Adrenal gland (tissue), 19 donors: ENCODE data around the gene NAALADL2. TPM values are rescaled to one million over a fixed set of nuclear protein-coding genes. Genes with fewer than 3 reads are reported as not detected.

ENCODE experiments used
- DNase-seq, 7 donors: peaks; one replicate each; pipeline ENCODE4 v3.0.0-alpha.2; 2019 to 2020
- H3K27ac ChIP-seq, 5 donors: fragments of 200-600 bp; sonication (generic) in 4 of 5; 1 replicate in 3 of 5; 2 replicates in 2 of 5; pipeline versions ENCODE4 v1.5.1 to v1.8.0; 2016 to 2020; ENCODE audit warnings: mild to moderate bottlenecking in 1 of 5
- H3K27me3 ChIP-seq: fragments of 200-600 bp; 2 replicates; pipeline ENCODE4 v1.8.0; 2021
- H3K36me3 ChIP-seq, 2 donors: fragments of 200-600 bp; replicated peaks in 1 of 2; 1 replicate in 1 of 2; 2 replicates in 1 of 2; pipeline versions ENCODE4 v1.5.1 to v1.8.0; 2018 to 2022
- H3K4me1 ChIP-seq, 2 donors: fragments of 200-600 bp; replicated peaks in 1 of 2; 1 replicate in 1 of 2; 2 replicates in 1 of 2; pipeline versions ENCODE4 v1.5.1 to v1.8.0; 2018 to 2021
- H3K4me3 ChIP-seq, 4 donors: fragments of 200-600 bp; sonication (generic) in 3 of 4; one replicate each; pipeline ENCODE4 v1.5.1; 2016 to 2018
- H3K9me3 ChIP-seq, 3 donors: fragments of 200-600 bp; sonication (generic) in 1 of 3; replicated peaks in 1 of 3; 1 replicate in 2 of 3; 2 replicates in 1 of 3; pipeline versions ENCODE4 v1.5.1 to v1.8.0; 2016 to 2021
- POLR2A ChIP-seq, 2 donors: fragments of 450-650 bp; IDR thresholded peaks; one replicate each; pipeline ENCODE4 v1.6.1; 2017; ENCODE audit warnings: antibody characterized with exemption in 2 of 2, mild to moderate bottlenecking in 2 of 2, moderate library complexity in 1 of 2
- WGBS, 4 donors: extraction: QIAGEN DNeasy Blood & Tissue Kit in 2 of 4; methylation state at CpG; one replicate each; pipeline versions ENCODE4 v1.1.5 to v1.1.7; 2013 to 2017; 5-methylcytosine and 5-hydroxymethylcytosine counted together
- intact Hi-C, 2 donors: fragments of 100-400 bp; cut with DNase I; formaldehyde crosslinking; loops; one replicate each; pipeline versions ENCODE4 v1.14.1 to v1.15.0; 2022 to 2023
- long read RNA-seq, 10 donors: library from polyadenylated mRNA in 3 of 10; unstranded in 2 of 10; stranded (forward) in 1 of 10; transcript quantifications; one replicate each; pipeline ENCODE4 v2.0.0 and lab custom pipeline, GENCODE V29; 2021 to 2026
- polyA plus RNA-seq, 3 donors: library from polyadenylated mRNA; stranded (reverse); fragments of 200-250 nt in 2 of 3; fragments of 350-450 nt in 1 of 3; fragmentation: Illumina TruSeq in 1 of 3; extraction: RNeasy Lipid Tissue Mini Kit (QIAGEN cat#74804) in 1 of 3; gene quantifications; one replicate each; pipeline ENCODE4 v1.2.3, GENCODE V29; 2013 to 2014
- total RNA-seq, 9 donors: library from RNA; depleted of rRNA in 4 of 9; stranded (reverse); fragments of >200 nt in 4 of 9; fragments of 120-200 nt in 1 of 9; fragmentation: NEBNext Ultra II Directional in 1 of 9; extraction: Animal tissue kit (Norgen Biotek cat#: 25700) in 1 of 9; gene quantifications; one replicate each; pipeline versions ENCODE4 v1.1.0 to v1.2.4, GENCODE V29; 2013 to 2023
- TF ChIP-seq, protein P1 (sequence below), 6 experiments: fragments of 450-650 bp in 4 of 6; fragments of 200-600 bp in 2 of 6; sonication (generic) in 1 of 6; IDR thresholded peaks; 1 replicate in 5 of 6; 2 replicates in 1 of 6; pipeline versions ENCODE4 v1.5.1 to v1.8.0; 2016 to 2021; ENCODE audit warnings: antibody characterized with exemption in 6 of 6, mild to moderate bottlenecking in 2 of 6, moderate library complexity in 1 of 6
- donor health status: healthy with polysubstance abuse.
- donor health status: Bipolar disorder and iron deficiency.
- donor health status: DM: yes; HTN: yes; CAD: no.
- donor health status: DM: no; HTN: no; CAD: no.
- donor health status: DM: no; HTN: no; CAD: no.
- donor health status: DM: yes; HTN: yes; CAD: no.

The NAALADL2 gene
- total RNA-seq (1 to 10 TPM in 8 of 9 donors, under 1 TPM in 1; 0.85 to 7.8 (median 5.5) TPM), polyA plus RNA-seq (1 to 10 TPM in 1 of 3 donors, under 1 TPM in 2; 0.24 to 4.2 (median 0.24) TPM)
- long read RNA-seq, donor 1 = 0 reads
- long read RNA-seq, donor 2 = 0 reads
- long read RNA-seq, donor 3 = 0 reads
- long read RNA-seq, donor 4 = 0 reads
- long read RNA-seq, donor 5, partial matches to known transcripts = 0 of 1 reads
- long read RNA-seq, donor 5, other reads (novel, unspliced or antisense) = 1 of 1 reads
- long read RNA-seq, donor 6, partial matches to known transcripts = 0 of 2 reads
- long read RNA-seq, donor 6, other reads (novel, unspliced or antisense) = 2 of 2 reads
- long read RNA-seq, donor 7 = 0 reads
- long read RNA-seq, donor 8, partial matches to known transcripts = 12 of 12 reads
- long read RNA-seq, donor 8, other reads (novel, unspliced or antisense) = 0 of 12 reads
- long read RNA-seq, donor 9 = 0 reads
- long read RNA-seq, donor 10, partial matches to known transcripts = 7 of 7 reads
- long read RNA-seq, donor 10, other reads (novel, unspliced or antisense) = 0 of 7 reads

GRCh38 chr3:174859114-174859735, at the start of gene NAALADL2:
TSS of gene NAALADL2 (plus strand) at chr3:174859334.
- H3K4me3 ChIP-seq = no peak within 1 kb of the TSS
- no peaks in the 10 kb centered on the region for H3K9me3 ChIP-seq
- no peak for DNase-seq
- WGBS, 4 donors = 82 to 92% (median 85%) methylated on average over 5 of the region's 5 CpGs
- H3K27me3 ChIP-seq = no peaks in the 10 kb centered on the region
- TF ChIP-seq, protein P1, sequence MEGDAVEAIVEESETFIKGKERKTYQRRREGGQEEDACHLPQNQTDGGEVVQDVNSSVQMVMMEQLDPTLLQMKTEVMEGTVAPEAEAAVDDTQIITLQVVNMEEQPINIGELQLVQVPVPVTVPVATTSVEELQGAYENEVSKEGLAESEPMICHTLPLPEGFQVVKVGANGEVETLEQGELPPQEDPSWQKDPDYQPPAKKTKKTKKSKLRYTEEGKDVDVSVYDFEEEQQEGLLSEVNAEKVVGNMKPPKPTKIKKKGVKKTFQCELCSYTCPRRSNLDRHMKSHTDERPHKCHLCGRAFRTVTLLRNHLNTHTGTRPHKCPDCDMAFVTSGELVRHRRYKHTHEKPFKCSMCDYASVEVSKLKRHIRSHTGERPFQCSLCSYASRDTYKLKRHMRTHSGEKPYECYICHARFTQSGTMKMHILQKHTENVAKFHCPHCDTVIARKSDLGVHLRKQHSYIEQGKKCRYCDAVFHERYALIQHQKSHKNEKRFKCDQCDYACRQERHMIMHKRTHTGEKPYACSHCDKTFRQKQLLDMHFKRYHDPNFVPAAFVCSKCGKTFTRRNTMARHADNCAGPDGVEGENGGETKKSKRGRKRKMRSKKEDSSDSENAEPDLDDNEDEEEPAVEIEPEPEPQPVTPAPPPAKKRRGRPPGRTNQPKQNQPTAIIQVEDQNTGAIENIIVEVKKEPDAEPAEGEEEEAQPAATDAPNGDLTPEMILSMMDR (IDR thresholded peaks at IDR 0.05) = no peak
- TF ChIP-seq POLR2A (IDR thresholded peaks at IDR 0.05) = no peak
- H3K4me1 ChIP-seq = no peaks in the 10 kb centered on the region
- no peaks in the 10 kb centered on the region for H3K36me3 ChIP-seq
- intact Hi-C loops = no loop called here
- H3K27ac ChIP-seq = no peak within 1 kb of the TSS

- no peak overlapping the region for H3K27ac ChIP-seq
- H3K4me1 ChIP-seq = no peaks in the 10 kb centered on the region
- intact Hi-C loops = no loop called here
- H3K27me3 ChIP-seq = no peaks in the 10 kb centered on the region
- H3K4me3 ChIP-seq = no peak overlapping the region
- no peaks in the 10 kb centered on the region for H3K9me3 ChIP-seq
- DNase-seq = no peak
- H3K36me3 ChIP-seq = no peaks in the 10 kb centered on the region
- TF ChIP-seq, protein P1 (IDR thresholded peaks at IDR 0.05) = no peak
- TF ChIP-seq POLR2A (IDR thresholded peaks at IDR 0.05) = no peak
Measured at GRCh38 chr3:174810254-174810653, 48.9 kb upstream of the NAALADL2 start.

- Histone ChIP-seq H3K9me3 (no peaks in the 10 kb centered on the region), H3K27ac (no peak overlapping the region), H3K4me1 (no peaks in the 10 kb centered on the region), H3K36me3 (no peaks in the 10 kb centered on the region), H3K27me3 (no peaks in the 10 kb centered on the region), H3K4me3 (no peak overlapping the region)
- no peak for DNase-seq
- no peak for TF ChIP-seq POLR2A (IDR thresholded peaks at IDR 0.05)
- TF ChIP-seq, protein P1 (IDR thresholded peaks at IDR 0.05) = no peak
- WGBS, 4 donors = 79 to 92% (median 87%) methylated on average over 4 of the region's 4 CpGs
- intact Hi-C loops = no loop called here
Measured at GRCh38 chr3:174812172-174812862, 46.8 kb upstream of the NAALADL2 start.

DNA sequence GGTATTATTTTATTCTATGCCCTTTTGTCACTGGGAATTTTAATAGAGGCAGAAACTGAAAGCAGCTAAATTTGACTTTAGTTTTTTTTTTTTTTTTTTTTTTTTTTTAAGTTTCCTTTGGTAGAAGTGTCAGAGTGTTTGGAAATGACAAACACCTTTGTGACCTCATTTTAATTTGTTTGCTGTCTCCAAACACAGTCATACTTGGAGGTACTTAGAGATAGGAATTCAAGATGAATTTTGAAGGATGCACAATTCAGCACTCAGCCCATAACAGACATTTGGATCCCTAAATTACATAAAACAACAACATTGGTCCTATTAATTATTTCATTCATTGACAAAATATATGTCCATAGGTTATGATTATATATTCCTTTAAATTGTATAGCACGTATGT, 43.4 kb upstream of the NAALADL2 start:
- H3K9me3 ChIP-seq = no peaks in the 10 kb centered on the region
- no peak for DNase-seq
- H3K27me3 ChIP-seq = no peaks in the 10 kb centered on the region
- H3K27ac ChIP-seq = no peak overlapping the region
- WGBS, 4 donors = 34 to 92% (median 60%) methylated on average over 1 of the region's 1 CpG
- intact Hi-C loops = no loop called here
- no peak for TF ChIP-seq POLR2A (IDR thresholded peaks at IDR 0.05)
- TF ChIP-seq, protein P1 (IDR thresholded peaks at IDR 0.05) = no peak
- no peak overlapping the region for H3K4me3 ChIP-seq
- H3K36me3 ChIP-seq = no peaks in the 10 kb centered on the region
- no peaks in the 10 kb centered on the region for H3K4me1 ChIP-seq
